CD4-positive, alpha-beta T cell (primary cell): ENCODE measurements around the gene IKZF1. TPM values are rescaled to one million over a fixed set of nuclear protein-coding genes. Genes with fewer than 3 reads are reported as not detected.
A peak's percentile ranks its signal among the peaks of the same experiment; 100 is the strongest.
"Not testable (repeated sequence)": the region's sequence is repeated elsewhere in the genome, so short reads cannot be mapped to it uniquely, and the experiment has no call there.

Experiments used
- ATAC-seq: fragments of 200-7000 bp; cut with Tn5 transposase; one replicate; pipeline ENCODE4 v1.10.0; 2022; ENCODE audit warnings: mild to moderate bottlenecking; ENCODE audit not compliant: poor library complexity
- CTCF ChIA-PET: fragments of 350-600 bp; sonication (Branson Sonifier 250); formaldehyde crosslinking; loops from one replicate; lab custom pipeline; 2021; ENCODE audit warnings: antibody characterized with exemption, inconsistent platforms; lab: Charles Lee
- POLR2A ChIA-PET: fragments of 350-600 bp; sonication (Branson Sonifier 250); formaldehyde crosslinking; loops from one replicate; lab custom pipeline; 2021; ENCODE audit warnings: antibody characterized with exemption, inconsistent platforms; lab: Charles Lee
- DNase-seq, 14 experiments: peaks; one replicate each; pipeline ENCODE4 v3.0.0-alpha.2; 2013 to 2020; ENCODE audit warnings: mixed read lengths in 2 of 14
- H3K27ac ChIP-seq, 2 donors: one replicate each; pipeline versions ENCODE4 v1.5.1 to v1.7.0; 2013; ENCODE audit warnings: low read length in 2 of 2, low read depth in 1 of 2, mild to moderate bottlenecking in 1 of 2
- H3K27me3 ChIP-seq, 2 experiments: 1 replicate in 1 of 2; 2 replicates in 1 of 2; pipeline versions ENCODE4 v1.6.1 to v1.7.0; 2013; ENCODE audit warnings: low read length in 2 of 2, control low read depth in 1 of 2, mild to moderate bottlenecking in 1 of 2, moderate library complexity in 1 of 2; ENCODE audit not compliant: insufficient read depth in 2 of 2, control insufficient read depth in 1 of 2
- H3K36me3 ChIP-seq: one replicate; pipeline ENCODE4 v1.6.1; 2013; ENCODE audit warnings: low read length, control low read depth; ENCODE audit not compliant: insufficient read depth
- H3K4me1 ChIP-seq: one replicate; pipeline ENCODE4 v1.6.1; 2013; ENCODE audit warnings: low read length, control low read depth; ENCODE audit not compliant: insufficient read depth
- H3K4me3 ChIP-seq: one replicate; pipeline ENCODE4 v1.5.1; 2013; ENCODE audit warnings: mild to moderate bottlenecking, low read length, moderate library complexity
- H3K9me3 ChIP-seq, 2 experiments: 1 replicate in 1 of 2; 2 replicates in 1 of 2; pipeline versions ENCODE4 v1.6.1 to v1.7.0; 2013; ENCODE audit warnings: low read length in 2 of 2, mild to moderate bottlenecking in 2 of 2, control low read depth in 1 of 2, moderate library complexity in 1 of 2; ENCODE audit not compliant: control insufficient read depth in 1 of 2, insufficient read depth in 1 of 2
- H3K27ac Mint-ChIP-seq: one replicate; pipeline ENCODE4 v1.8.0; 2020; ENCODE audit warnings: mixed read lengths
- H3K27me3 Mint-ChIP-seq: one replicate; pipeline ENCODE4 v1.8.0; 2021; ENCODE audit warnings: mixed read lengths
- H3K36me3 Mint-ChIP-seq: one replicate; pipeline ENCODE4 v1.8.0; 2021; ENCODE audit warnings: low read depth, mixed read lengths
- H3K4me1 Mint-ChIP-seq: one replicate; pipeline ENCODE4 v1.8.0; 2021; ENCODE audit warnings: low read depth, mixed read lengths
- H3K4me3 Mint-ChIP-seq: one replicate; pipeline ENCODE4 v1.8.0; 2020; ENCODE audit warnings: mild to moderate bottlenecking, mixed read lengths
- H3K9me3 Mint-ChIP-seq: one replicate; pipeline ENCODE4 v1.8.0; 2020; ENCODE audit warnings: mixed read lengths
- intact Hi-C, 2 experiments: fragments of 100-400 bp; cut with DNase I in 1 of 2; cut with micrococcal nuclease in 1 of 2; formaldehyde crosslinking; loops; one replicate each; pipeline versions ENCODE4 v1.15.1 to v1.9.0; 2023 to 2025; cut with DNase I, micrococcal nuclease
- total RNA-seq, 174 experiments: library from RNA in 2 of 174; stranded (reverse) in 2 of 174; gene quantifications; one replicate each; pipeline ENCODE4 v1.2.3 and lab custom pipeline; 2021 to 2026
- TF ChIP-seq, protein P1 (sequence below): fragments of 200-600 bp; IDR thresholded peaks from one replicate; pipeline ENCODE4 v1.8.0; 2022; ENCODE audit warnings: antibody characterized with exemption, mild to moderate bottlenecking

Gene IKZF1
- total RNA-seq, 2 experiments from 2014 or later = 297 to 300 TPM

DNA sequence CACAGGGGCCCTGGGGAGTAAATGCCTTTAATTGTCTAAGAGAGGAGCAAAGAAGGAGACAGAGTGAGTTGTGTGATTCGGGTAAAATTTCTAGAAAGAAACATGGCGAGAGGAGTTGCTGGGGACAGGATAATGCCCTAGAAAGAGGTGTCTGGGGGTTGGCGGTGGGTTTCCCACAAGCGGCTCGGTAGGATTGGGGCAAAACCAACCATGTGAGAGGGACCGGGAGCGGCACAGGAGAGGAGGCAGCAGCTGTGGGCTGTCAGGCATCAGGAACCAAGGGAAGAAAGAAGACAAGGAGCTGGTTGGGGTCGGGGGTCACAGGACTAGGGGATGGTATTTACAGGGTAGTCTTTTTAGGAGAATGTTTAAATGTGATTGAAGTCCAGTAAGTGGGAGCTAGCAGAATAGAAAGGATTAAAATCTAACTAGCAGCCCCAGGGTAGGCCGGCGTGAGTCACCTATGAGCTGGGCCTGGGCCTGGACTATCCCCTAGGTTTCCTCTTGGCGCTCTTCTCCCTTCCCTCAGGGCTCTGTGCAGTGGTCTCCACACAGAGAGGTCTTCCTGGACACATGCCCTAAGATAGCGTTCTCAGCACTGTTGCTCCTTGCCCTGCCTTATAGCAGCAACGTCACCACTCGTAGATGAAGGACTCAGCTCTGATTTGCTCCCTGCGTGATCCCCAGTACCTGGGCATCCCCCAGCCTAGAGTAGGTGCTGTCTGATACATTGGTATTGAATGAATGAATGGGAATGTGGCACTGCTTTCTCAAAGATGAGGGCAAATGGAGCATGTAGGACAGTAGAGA lies 32.6 kb downstream of the IKZF1 start:
- no peaks in the 10 kb centered on the region for H3K27me3 Mint-ChIP-seq
- peaks cover 24% of the 10 kb centered on the region for H3K4me1 Mint-ChIP-seq
- POLR2A ChIA-PET = interaction anchor here (0.8 to 43.3 kb wide), 8 partner anchors 19 to 195 kb away, joined by 3 to 2111 read pairs (median 5); partner anchors contain the start of gene IKZF1
- H3K9me3 ChIP-seq = no peaks in the 10 kb centered on the region
- DNase-seq (peak in 5 of 14 experiments; percentile 33 to 81 (median 58)), ATAC-seq (peak; percentile 7)
- H3K4me1 ChIP-seq = peaks cover 88% of the 10 kb centered on the region
- intact Hi-C loops = no loop called here
- H3K27me3 ChIP-seq = no peaks in the 10 kb centered on the region
- TF ChIP-seq, protein P1, sequence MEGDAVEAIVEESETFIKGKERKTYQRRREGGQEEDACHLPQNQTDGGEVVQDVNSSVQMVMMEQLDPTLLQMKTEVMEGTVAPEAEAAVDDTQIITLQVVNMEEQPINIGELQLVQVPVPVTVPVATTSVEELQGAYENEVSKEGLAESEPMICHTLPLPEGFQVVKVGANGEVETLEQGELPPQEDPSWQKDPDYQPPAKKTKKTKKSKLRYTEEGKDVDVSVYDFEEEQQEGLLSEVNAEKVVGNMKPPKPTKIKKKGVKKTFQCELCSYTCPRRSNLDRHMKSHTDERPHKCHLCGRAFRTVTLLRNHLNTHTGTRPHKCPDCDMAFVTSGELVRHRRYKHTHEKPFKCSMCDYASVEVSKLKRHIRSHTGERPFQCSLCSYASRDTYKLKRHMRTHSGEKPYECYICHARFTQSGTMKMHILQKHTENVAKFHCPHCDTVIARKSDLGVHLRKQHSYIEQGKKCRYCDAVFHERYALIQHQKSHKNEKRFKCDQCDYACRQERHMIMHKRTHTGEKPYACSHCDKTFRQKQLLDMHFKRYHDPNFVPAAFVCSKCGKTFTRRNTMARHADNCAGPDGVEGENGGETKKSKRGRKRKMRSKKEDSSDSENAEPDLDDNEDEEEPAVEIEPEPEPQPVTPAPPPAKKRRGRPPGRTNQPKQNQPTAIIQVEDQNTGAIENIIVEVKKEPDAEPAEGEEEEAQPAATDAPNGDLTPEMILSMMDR = no peak
- H3K27ac ChIP-seq = peak overlapping the region; percentile 87 to 91
- peak overlapping the region; percentile 81 for H3K4me3 Mint-ChIP-seq
- H3K36me3 Mint-ChIP-seq = peaks cover 49% of the 10 kb centered on the region
- no peak overlapping the region for H3K27ac Mint-ChIP-seq
- H3K4me3 ChIP-seq = peak overlapping the region; percentile 12
- H3K36me3 ChIP-seq = peaks cover 43% of the 10 kb centered on the region
- CTCF ChIA-PET = interaction anchor here (0.8 to 2.8 kb wide), 6 partner anchors 13 to 132 kb away, joined by 3 to 13 read pairs (median 5); no protein-coding TSS in a partner anchor
- no peaks in the 10 kb centered on the region for H3K9me3 Mint-ChIP-seq

DNA sequence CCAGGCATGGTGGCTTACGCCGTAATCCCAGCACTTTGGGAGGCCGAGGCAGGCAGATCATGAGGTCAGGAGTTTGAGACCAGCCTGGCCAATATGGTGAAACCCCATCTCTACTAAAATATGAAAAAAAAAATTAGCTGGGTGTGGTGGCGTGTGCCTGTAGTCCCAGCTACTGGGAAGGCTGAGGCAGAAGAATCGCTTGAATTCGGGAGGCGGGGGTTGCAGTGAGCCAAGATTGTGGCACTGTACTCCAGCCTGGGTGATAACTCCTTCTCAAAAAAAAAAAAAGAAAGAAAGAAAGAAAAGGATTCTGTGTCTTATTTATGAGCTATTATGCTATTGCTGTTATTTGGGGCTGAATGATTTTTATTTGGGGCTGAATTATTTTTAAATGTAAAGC lies 35.0 kb downstream of the IKZF1 start:
- H3K27ac ChIP-seq = peak overlapping the region; percentile 87 to 91
- ChIA-PET CTCF (interaction anchor here (0.9 to 2.1 kb wide), 6 partner anchors 8 to 134 kb away, joined by 3 to 9 read pairs (median 4); no protein-coding TSS in a partner anchor), POLR2A (interaction anchor here (0.9 to 43.3 kb wide), 10 partner anchors 18 to 190 kb away, joined by 3 to 2111 read pairs (median 4); partner anchors contain the start of gene IKZF1)
- H3K4me1 ChIP-seq = peaks cover 88% of the 10 kb centered on the region
- ATAC-seq, H3K4me3 ChIP-seq, H3K9me3 ChIP-seq, H3K27ac Mint-ChIP-seq, intact Hi-C loops, H3K27me3 ChIP-seq, H3K27me3 Mint-ChIP-seq, DNase-seq, H3K9me3 Mint-ChIP-seq: not testable (repeated sequence)
- H3K4me3 Mint-ChIP-seq = peak overlapping the region; percentile 79
- H3K36me3 ChIP-seq = peaks cover 51% of the 10 kb centered on the region
- H3K4me1 Mint-ChIP-seq = peaks cover 48% of the 10 kb centered on the region
- H3K36me3 Mint-ChIP-seq = peaks cover 65% of the 10 kb centered on the region

DNA sequence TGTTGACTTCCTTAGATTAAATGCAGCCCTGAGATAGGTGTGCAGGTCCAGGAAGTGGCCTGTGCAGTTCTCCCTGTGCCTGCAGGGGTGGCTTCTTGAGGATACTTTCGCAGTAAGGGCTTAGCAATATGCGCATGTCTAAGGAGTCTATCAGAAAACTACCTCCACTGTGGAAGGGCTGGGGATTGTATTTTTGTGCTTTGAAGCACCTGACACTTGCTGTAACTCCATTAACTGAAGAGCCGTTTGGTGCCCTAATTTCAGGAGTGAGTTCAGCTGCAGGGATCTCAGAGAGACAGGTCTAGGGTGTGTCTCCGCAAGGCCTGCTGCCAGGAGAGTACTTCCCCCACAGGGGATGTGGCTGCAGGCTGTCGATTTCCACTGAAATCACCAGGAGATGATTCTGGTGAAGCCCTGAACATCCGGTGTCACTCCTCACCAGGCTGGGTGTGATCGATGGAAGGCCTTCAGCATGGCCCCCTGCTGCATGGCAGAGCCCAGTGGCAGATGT lies 35.5 kb downstream of the IKZF1 start:
- Mint-ChIP-seq H3K36me3 (peaks cover 71% of the 10 kb centered on the region), H3K27me3 (no peaks in the 10 kb centered on the region), H3K9me3 (no peaks in the 10 kb centered on the region), H3K4me3 (peak overlapping the region; percentile 78), H3K27ac (no peak overlapping the region), H3K4me1 (peaks cover 54% of the 10 kb centered on the region)
- intact Hi-C loops = no loop called here
- peak in 7 of 14 experiments; percentile 45 to 87 (median 70) for DNase-seq
- Histone ChIP-seq H3K4me3 (peak overlapping the region; percentile 3), H3K4me1 (peaks cover 85% of the 10 kb centered on the region), H3K27ac (peak overlapping the region; percentile 58 to 87), H3K36me3 (peaks cover 51% of the 10 kb centered on the region), H3K9me3 (no peaks in the 10 kb centered on the region), H3K27me3 (no peaks in the 10 kb centered on the region)
- ATAC-seq = peak; percentile 67
- ChIA-PET POLR2A (interaction anchor here (1.1 to 43.3 kb wide), 5 partner anchors 17 to 99 kb away, joined by 3 to 2111 read pairs (median 9); partner anchors contain the start of gene IKZF1), CTCF (interaction anchor here (1.0 to 2.2 kb wide), 5 partner anchors 9 to 134 kb away, joined by 3 to 11 read pairs (median 5); no protein-coding TSS in a partner anchor)
- TF ChIP-seq, protein P1 = no peak
